ENCODE data around the gene DDAH2.

The DDAH2 gene

DNA sequence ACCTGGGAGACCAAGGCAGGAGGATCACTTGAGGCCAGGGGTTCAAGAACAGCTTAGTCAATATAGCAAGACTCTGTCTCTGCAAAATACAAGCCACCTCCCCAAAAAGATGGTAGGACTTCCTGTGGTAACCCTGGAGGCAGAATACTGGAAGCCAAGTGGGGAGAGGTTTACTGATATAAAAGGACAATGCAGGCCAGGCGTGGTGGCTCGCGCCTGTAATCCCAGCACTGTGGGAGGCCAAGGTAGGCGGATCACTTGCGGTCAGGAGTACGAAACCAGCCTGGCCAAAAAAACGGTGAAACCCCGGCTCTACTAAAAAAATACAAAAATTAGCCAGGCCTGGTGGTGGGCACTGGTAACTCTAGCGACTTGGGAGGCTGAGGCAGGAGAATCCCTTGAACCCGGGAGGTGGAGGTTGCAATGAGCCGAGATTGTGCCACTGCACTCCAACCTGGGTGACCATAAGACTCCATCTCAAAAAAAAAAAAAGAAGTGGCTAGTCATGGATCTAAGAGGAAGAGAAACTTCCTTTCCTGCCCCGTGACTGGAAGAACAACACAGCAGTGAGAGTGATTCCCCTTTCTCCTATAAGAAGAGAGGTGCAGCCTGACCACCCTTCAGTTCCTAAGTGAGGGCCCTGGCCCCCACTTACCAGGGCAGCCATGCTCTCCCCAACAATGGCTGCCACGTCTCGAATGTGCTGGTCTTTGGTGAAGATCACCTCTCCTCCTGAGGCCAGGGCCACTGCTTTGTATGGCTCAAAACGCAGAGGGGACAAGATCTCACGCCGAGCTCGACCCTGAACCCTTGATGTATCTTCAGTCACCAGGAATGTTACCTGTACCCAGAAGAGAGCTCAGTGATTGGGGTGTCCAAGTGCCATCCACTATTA is 39.5 kb upstream of the DDAH2 start:
- ChIA-PET POLR2A (interaction anchor here (1.4 kb wide), 1 partner anchor 59 kb away, joined by 7 read pairs; the partner anchor contains the start of gene HSPA1B), CTCF (interaction anchor here (0.6 to 3.1 kb wide), 9 partner anchors 16 to 88 kb away, joined by 3 to 19 read pairs (median 7); partner anchors contain the start of genes ABHD16A, DDAH2, LY6G5C and MSH5)
- DNase-seq (ENCODE audit: extremely low spot score), result no peak
- TF ChIP-seq LEF1 (IDR thresholded peaks at IDR 0.05; ENCODE audit: borderline replicate concordance), result no peak
- TF ChIP-seq TARDBP (IDR thresholded peaks at IDR 0.05), result no peak
- no peak for TF ChIP-seq FOXM1 (IDR thresholded peaks at IDR 0.05; ENCODE audit: borderline replicate concordance)

DNA sequence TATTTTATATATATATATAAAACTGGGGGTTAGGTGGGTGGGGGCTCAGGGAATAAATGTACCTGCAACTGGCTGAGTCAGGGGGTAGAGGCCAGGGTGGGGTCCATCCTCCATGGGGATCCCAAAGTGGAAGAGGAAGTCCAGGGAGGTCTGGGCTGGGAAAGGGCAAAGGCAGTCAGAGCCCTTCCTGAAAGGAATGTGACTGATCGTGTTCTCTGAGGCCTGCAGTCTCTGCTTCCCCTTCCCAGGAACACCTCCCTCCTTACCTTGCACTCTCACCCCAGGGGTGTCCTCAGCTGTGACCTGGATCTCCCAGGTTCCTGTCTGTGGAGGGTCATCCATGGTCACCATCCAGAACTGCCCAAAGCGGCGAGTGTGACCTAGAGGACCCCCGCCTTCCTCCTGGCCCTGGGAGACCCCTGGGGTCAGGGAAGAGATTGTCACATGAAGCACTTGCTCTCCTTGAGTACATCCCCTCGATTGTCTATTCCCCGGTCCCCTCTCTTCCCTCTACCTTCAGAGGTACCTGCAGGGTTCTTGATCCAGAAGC is 38.1 kb upstream of the DDAH2 start:
- no peak for DNase-seq (ENCODE audit: extremely low spot score)
- TF ChIP-seq SP1 (IDR thresholded peaks at IDR 0.05) (no peak), SUZ12 (IDR thresholded peaks at IDR 0.05) (no peak), L3MBTL2 (conservative IDR thresholded peaks at IDR 0.05) (no peak), HDGF (IDR thresholded peaks at IDR 0.05; ENCODE audit: borderline replicate concordance) (no peak), ZNF384 (IDR thresholded peaks at IDR 0.05) (no peak), FOXM1 (IDR thresholded peaks at IDR 0.05; ENCODE audit: borderline replicate concordance) (no peak), ARNT (IDR thresholded peaks at IDR 0.05) (no peak), ELF4 (IDR thresholded peaks at IDR 0.05) (no peak), NFRKB (IDR thresholded peaks at IDR 0.05) (no peak), TARDBP (IDR thresholded peaks at IDR 0.05) (no peak), LEF1 (IDR thresholded peaks at IDR 0.05; ENCODE audit: borderline replicate concordance) (no peak), FOXK2 (IDR thresholded peaks at IDR 0.05) (no peak), CTBP1 (IDR thresholded peaks at IDR 0.05; ENCODE audit: borderline replicate concordance) (no peak), BHLHE40 (IDR thresholded peaks at IDR 0.05; ENCODE audit: borderline replicate concordance) (no peak), FOXA1 (IDR thresholded peaks at IDR 0.05) (no peak)
- TF ChIP-seq, protein P1, sequence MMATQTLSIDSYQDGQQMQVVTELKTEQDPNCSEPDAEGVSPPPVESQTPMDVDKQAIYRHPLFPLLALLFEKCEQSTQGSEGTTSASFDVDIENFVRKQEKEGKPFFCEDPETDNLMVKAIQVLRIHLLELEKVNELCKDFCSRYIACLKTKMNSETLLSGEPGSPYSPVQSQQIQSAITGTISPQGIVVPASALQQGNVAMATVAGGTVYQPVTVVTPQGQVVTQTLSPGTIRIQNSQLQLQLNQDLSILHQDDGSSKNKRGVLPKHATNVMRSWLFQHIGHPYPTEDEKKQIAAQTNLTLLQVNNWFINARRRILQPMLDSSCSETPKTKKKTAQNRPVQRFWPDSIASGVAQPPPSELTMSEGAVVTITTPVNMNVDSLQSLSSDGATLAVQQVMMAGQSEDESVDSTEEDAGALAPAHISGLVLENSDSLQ (IDR thresholded peaks at IDR 0.05), result no peak
- ChIA-PET CTCF (no interaction called here), POLR2A (interaction anchor here (1.7 kb wide), 1 partner anchor 60 kb away, joined by 5 read pairs; the partner anchor contains the start of gene HSPA1B)

DNA sequence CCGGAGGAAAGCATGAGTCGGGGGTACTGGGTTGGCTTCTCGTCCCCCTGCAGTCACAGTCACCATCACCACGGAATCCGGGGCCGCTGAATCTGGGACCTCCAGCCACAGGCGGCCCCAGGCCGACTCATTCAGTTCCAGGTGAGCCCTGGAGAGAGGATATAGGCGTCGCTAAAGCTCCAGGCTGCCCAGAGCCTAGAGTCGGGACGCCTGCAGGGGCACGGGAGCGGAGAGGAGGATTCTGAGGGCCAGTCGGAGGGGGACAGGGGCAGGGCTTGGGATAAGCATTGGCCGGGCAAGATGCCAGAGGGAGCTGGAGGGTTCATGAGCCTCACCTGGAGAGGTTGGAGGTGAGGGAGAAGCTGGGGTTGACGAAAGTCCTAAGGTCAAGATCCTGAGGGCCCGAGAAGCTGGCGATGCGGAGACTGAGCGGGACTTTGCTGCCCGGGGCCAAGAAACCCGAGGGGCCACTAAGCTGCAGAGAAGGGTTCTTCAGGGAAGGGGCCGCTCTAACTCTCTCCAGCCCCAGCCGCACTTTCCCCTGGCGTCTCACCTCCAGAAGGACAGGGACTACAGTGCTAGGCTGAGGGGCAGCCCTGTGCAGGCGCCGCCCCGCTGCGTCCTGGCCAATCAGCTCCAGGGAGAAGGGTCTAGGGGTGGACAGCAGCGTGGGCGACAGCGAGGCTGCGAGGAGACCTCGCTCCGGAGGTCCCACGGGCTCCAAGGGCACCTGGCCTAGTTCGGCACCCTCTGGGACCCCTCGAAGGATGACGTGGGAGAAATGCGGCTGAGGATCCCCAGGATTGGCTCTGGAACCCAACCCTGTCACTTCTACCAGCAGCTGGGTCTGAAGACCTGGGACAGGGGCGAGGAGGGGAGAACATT is 37.1 kb upstream of the DDAH2 start:
- POLR2A ChIA-PET, result interaction anchor here (0.8 to 1.7 kb wide), 3 partner anchors 9 to 61 kb away, joined by 3 to 5 read pairs (median 5); partner anchors contain the start of gene HSPA1B
- DNase-seq (ENCODE audit: extremely low spot score), result no peak
- TF ChIP-seq ELF4 (IDR thresholded peaks at IDR 0.05) (no peak), HDGF (IDR thresholded peaks at IDR 0.05; ENCODE audit: borderline replicate concordance) (no peak), FOXM1 (IDR thresholded peaks at IDR 0.05; ENCODE audit: borderline replicate concordance) (no peak), NFRKB (IDR thresholded peaks at IDR 0.05) (no peak), ARNT (IDR thresholded peaks at IDR 0.05) (no peak), LEF1 (IDR thresholded peaks at IDR 0.05; ENCODE audit: borderline replicate concordance) (no peak)
- CTCF ChIA-PET, result no interaction called here

DNA sequence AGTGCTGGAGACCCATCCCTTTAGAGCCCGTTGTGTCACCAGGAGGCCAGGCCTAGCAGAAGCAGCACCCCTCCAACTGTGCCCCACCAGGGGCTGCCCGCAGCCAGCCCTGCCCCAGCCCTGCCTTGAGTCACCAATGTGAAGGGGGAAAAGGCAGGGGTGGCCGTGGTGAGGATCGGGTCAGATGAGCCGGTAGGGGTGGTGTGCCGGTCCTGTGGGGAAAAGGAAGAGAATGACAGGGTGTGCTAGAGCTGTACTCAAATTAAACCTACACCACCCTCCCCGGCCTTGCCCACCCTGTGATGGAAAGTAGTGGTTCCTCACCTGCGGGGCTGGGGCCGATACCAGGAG is 36.4 kb upstream of the DDAH2 start:
- POLR2A ChIA-PET, result interaction anchor here (1.1 to 1.7 kb wide), 2 partner anchors 13 to 62 kb away, joined by 5 read pairs; partner anchors contain the start of gene HSPA1B
- no peak for TF ChIP-seq L3MBTL2 (conservative IDR thresholded peaks at IDR 0.05)
- no peak for TF ChIP-seq TARDBP (IDR thresholded peaks at IDR 0.05)
- no peak for TF ChIP-seq LEF1 (IDR thresholded peaks at IDR 0.05; ENCODE audit: borderline replicate concordance)
- TF ChIP-seq FOXK2 (IDR thresholded peaks at IDR 0.05), result no peak
- no peak for TF ChIP-seq FOXA1 (IDR thresholded peaks at IDR 0.05)
- no peak for TF ChIP-seq BHLHE40 (IDR thresholded peaks at IDR 0.05; ENCODE audit: borderline replicate concordance)
- TF ChIP-seq SP1 (IDR thresholded peaks at IDR 0.05), result no peak
- TF ChIP-seq FOXM1 (IDR thresholded peaks at IDR 0.05; ENCODE audit: borderline replicate concordance), result no peak
- TF ChIP-seq SUZ12 (IDR thresholded peaks at IDR 0.05), result no peak
- TF ChIP-seq ARNT (IDR thresholded peaks at IDR 0.05), result no peak
- TF ChIP-seq NFRKB (IDR thresholded peaks at IDR 0.05), result no peak
- TF ChIP-seq ELF4 (IDR thresholded peaks at IDR 0.05), result no peak
- no peak for TF ChIP-seq CTBP1 (IDR thresholded peaks at IDR 0.05; ENCODE audit: borderline replicate concordance)
- TF ChIP-seq, protein P1 (IDR thresholded peaks at IDR 0.05), result no peak
- TF ChIP-seq ZNF384 (IDR thresholded peaks at IDR 0.05), result no peak
- no peak for DNase-seq (ENCODE audit: extremely low spot score)
- CTCF ChIA-PET, result no interaction called here

DNA sequence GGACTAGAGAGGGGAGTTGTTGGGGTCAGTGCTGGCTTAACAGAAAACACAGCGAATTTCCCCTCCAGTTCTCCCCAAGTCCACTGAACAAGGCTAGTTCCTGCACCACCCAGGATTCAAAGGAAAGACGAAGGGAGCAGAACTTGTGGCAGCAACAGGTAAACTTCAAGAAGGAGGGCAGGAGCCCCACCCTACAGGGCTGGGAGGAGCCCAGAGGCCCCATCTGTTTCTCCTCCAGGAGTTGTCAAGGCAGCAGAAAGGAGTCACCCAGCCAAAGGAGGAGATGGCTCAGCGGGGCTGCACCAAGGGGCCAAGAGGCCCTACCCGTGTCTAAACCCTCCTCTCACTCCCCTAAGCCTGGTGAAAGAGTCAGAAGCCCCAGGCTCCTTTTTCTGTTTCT is 35.1 kb upstream of the DDAH2 start:
- CTCF ChIA-PET, result no interaction called here
- TF ChIP-seq CTBP1 (IDR thresholded peaks at IDR 0.05; ENCODE audit: borderline replicate concordance) (no peak), SP1 (IDR thresholded peaks at IDR 0.05) (no peak), HDGF (IDR thresholded peaks at IDR 0.05; ENCODE audit: borderline replicate concordance) (no peak), FOXM1 (IDR thresholded peaks at IDR 0.05; ENCODE audit: borderline replicate concordance) (no peak), NFRKB (IDR thresholded peaks at IDR 0.05) (no peak), ARNT (IDR thresholded peaks at IDR 0.05) (no peak), ELF4 (IDR thresholded peaks at IDR 0.05) (no peak), SUZ12 (IDR thresholded peaks at IDR 0.05) (no peak), TARDBP (IDR thresholded peaks at IDR 0.05) (no peak), BHLHE40 (IDR thresholded peaks at IDR 0.05; ENCODE audit: borderline replicate concordance) (no peak), FOXA1 (IDR thresholded peaks at IDR 0.05) (no peak), LEF1 (IDR thresholded peaks at IDR 0.05; ENCODE audit: borderline replicate concordance) (no peak), FOXK2 (IDR thresholded peaks at IDR 0.05) (no peak), ZNF384 (IDR thresholded peaks at IDR 0.05) (no peak), L3MBTL2 (conservative IDR thresholded peaks at IDR 0.05) (no peak)
- TF ChIP-seq, protein P1 (IDR thresholded peaks at IDR 0.05), result no peak
- no peak for DNase-seq (ENCODE audit: extremely low spot score)
- POLR2A ChIA-PET, result no interaction called here
